GM21423 (cell line): ENCODE measurements around the gene CRNN.

Experiments used
- ATAC-seq: cut with Tn5 transposase; IDR thresholded peaks from one replicate; pipeline ENCODE4 v1.9.1; 2021; ENCODE audit warnings: mild to moderate bottlenecking, moderate library complexity; ENCODE audit not compliant: unreplicated experiment

CRNN gene

GRCh38 chr1:152413909-152414308 is at the start of gene CRNN:
CRNN (minus strand) TSS chr1:152414263; CDS start chr1:152412233, 2,030 bp downstream.
- ATAC-seq, result no peak

DNA sequence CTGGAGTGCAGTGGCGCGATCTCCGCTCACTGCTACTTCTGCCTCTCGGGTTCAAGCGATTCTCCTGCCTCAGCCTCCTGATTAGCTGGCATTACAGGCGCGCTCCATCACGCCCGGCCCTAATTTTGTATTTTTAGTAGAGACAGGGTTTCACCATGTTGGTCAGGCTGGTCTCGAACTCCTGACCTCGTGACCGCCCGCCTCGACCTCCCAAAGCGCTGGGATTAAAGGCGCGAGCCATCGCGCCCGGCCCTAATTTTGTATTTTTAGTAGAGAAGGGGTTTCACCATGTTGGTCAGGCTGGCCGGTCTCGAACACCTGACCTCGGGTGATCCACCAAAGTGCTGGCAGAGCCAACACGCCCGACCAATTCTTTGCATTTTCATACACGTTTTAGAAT is 48.6 kb upstream of the CRNN start:
- no peak for ATAC-seq

DNA sequence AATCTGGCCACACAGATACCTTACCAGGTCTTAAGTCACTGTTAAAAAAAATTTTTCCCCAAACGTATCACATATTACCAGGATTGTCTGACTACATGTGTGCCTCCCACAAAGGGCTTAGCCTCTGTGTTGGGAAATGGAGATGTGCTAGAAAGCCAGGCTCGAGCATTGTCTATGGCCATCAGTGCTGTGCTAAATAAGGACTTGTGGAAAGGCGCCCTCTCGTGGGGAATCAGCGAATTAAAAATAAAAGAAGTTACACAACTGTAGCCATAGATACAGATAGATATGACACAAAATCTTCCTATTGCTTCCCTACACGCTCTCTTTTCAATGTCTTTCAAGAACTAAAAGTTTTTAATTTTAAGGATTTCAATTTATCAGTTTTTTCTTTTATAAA is 47.5 kb upstream of the CRNN start:
- ATAC-seq, result no peak

DNA sequence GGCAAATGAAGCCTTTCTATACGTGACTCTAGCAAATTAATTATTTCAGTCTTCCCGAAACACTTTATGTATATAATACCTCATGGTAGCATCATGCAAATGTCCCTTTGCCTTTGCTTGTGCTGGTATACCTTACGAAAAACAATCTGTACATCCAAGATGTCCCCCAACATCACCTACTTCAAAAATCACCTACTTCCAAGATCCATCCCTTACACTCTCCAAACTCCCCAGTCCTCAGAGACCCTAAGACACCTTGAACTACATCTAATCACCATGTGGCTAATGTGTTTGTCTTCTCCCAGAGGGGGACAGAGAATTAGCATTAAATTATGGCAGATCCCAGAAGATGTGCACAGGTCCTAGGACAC is 46.5 kb upstream of the CRNN start:
- ATAC-seq, result no peak

DNA sequence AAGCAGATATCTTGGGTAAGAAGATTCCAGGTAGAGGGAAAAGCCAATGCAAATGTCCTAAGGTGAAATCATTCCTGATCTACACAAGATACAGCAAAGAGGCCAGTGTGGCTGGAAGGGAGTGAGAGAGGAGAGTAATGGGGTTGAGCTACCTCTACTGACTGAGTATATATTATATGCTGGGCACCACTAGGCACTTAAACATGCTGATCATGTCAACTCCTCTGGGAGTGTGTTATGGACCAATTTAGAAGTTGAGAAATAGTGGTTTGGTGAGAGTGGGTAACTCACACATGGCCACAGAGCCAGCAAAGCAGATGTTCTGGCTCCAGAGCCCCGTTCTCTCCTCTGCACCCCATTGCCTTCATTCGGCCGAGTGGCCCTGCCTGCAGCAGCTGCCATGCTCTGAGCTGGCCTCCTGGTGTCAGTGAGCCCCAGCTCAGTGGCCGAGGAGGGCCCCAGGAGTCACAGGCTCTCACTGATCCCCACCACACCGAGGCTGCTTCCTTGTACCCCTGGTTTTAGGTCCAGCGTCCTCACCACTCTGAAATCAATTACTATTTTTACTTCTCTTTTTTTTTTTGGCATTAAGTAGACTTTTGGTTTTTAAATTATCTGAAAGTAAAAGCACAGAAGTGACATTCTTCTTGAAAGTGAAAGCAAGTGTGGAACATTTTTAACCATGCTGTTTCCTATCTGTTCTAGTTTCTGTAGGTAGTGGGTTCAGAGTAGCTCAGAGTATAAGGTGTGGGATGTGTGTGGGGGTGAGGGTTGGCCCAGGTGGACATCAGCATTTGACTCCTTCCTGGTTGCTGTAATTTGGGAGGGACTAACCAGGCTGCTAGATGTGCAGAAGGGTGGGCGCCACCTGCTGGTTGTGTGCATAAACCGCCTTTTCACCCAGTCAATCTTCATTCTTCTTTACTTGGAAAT is 45.8 kb upstream of the CRNN start:
- ATAC-seq, result peak; percentile 91

GRCh38 chr1:152458384-152459185 is 44.5 kb upstream of the CRNN start:
- ATAC-seq, result no peak

DNA sequence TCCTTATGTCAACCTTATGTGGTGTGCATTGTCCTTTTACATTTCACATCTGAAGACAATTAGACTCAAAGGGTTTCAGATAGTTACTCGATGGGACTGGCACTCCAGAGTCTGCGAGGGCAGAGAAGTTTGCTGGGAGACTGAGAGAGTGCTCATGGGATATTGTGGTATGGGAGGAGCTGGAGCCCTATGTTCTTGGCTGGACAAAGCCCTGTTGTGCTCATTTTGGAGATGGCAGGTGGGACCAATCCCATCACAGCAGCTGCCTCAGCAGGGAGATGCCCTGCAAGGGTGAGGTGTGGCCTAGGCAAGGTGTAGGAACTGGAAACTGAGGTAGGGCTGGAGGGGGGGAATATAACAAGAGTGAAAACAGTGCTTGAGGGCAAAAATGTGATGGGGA is 43.5 kb upstream of the CRNN start:
- ATAC-seq, result no peak

GRCh38 chr1:152457071-152457470 is 43.0 kb upstream of the CRNN start:
- ATAC-seq, result no peak

DNA sequence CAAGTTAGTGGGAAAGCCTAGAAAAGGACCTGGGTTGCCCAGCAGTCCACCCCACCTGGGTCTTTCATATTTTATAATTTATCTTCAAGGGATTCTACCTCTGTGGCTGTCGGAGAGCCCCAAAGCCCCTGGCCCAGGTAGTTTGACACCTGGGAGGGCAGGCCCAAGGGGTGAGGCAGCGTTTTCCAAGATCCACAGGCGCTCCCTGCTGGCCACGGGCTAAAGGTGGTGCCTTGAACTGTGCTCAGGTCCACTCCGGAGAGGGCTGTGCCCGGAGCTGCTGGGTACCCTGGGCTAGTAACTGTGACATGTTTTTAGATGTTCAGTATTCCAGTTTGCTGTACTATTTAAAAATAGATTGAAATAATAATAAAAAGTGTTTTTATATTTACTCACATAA is 37.2 kb upstream of the CRNN start:
- no peak for ATAC-seq

DNA sequence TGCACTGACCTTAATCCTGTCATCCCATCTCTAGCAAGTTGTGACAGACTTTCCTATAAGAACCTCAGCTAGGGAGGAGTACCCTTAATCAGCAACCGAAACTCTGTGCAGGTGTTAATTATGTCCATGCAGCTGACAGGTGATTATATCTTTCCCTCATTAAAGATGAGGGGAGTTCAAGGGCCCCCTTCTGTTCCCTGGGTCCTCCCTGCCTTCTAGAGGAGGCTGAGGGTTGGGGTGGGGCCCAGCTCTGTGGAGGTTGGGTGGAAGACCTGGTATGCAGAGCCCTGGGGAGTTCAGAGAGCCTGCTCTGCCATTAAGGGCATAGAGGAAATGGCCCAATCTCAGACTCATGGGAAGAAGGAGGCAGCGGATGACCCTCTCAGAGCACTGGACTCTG is 35.6 kb upstream of the CRNN start:
- no peak for ATAC-seq

- ATAC-seq, result no peak
Observed at GRCh38 chr1:152448496-152448895, 34.4 kb upstream of the CRNN start.

- ATAC-seq, result no peak
Observed at GRCh38 chr1:152448095-152448494, 34.0 kb upstream of the CRNN start.

DNA sequence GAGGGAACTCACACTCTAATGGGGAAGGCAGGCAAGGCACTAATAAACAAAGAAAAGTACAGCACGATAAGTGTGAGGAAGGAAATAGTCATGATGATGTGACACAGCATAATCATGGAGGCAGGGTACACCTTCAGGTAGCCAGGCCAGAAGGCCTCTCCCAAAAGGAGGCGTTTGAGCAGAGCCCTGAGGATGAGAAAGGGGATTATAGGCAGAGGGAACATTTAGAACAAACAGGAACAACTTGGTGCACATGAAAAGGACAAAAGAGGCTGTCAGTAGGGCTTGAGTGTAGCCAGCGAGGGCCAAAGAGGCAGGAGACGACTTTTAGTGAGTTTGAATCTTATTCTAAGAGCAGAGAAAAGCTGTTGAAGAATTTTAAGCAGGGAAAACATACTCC is 33.4 kb upstream of the CRNN start:
- ATAC-seq, result no peak

GRCh38 chr1:152444045-152444444 is 30.0 kb upstream of the CRNN start:
- ATAC-seq, result no peak

DNA sequence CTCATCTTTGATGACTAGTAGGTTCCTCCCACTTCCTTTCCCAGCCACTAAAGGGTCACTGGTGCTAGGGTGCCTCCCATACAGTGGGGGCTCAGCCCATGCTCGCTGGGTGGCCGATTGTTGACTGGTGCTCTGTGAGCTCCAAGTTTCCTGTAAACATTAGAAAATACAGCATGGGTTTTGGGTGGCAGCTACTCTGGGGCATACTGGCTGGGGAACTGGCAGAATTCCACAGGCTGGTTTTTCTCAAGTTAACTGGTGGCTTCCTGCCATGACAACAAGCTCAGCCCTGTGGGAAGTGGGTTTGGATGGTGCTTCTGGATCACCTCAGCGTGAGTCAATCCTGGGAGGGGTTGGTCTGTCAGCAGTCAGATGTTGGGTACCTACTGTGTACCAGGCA is 28.7 kb upstream of the CRNN start:
- ATAC-seq, result no peak

- ATAC-seq, result no peak
Observed at GRCh38 chr1:152442301-152442700, 28.2 kb upstream of the CRNN start.

GRCh38 chr1:152441756-152442155 is 27.7 kb upstream of the CRNN start:
- no peak for ATAC-seq

DNA sequence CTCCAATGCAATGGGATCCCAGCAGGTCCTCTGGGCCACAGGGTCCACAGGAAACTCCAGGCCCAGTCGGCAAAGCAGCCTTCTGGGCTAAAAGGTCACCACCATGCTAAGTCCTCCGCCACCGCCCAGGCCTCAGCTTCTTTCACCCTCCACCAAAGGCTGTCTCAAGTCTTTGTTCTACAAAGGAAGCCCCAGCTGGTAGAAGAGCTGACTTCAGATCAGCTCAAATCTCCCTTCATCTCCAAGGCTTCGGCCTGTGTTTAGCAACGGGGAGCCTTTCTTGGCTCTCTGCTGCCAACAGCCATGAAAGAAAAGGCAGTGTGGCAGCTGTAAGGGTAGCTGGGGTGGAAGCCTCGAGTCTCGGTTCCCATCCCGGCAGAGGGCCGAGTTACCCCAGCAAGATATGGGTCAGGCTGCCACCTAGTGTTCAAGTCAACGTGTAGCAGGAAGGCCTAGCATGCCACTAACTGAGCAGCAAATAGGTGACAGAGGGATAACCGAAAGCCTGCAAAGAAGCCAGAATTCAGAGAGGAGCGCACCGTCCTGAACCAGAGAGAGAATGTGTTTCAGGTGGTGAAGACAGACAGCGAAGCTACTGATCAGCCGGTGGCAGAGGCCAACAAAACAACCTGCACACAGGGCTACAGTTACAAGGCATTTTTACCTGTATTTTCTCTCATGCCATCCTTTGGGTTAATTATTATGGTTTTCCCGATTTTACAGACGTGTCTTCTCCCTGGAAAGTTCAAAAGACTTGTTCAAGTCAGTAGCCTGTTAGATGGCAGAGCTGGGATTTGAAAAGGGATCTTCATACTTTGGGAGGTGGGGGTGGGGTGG is 26.8 kb upstream of the CRNN start:
- peak; percentile 83 for ATAC-seq

DNA sequence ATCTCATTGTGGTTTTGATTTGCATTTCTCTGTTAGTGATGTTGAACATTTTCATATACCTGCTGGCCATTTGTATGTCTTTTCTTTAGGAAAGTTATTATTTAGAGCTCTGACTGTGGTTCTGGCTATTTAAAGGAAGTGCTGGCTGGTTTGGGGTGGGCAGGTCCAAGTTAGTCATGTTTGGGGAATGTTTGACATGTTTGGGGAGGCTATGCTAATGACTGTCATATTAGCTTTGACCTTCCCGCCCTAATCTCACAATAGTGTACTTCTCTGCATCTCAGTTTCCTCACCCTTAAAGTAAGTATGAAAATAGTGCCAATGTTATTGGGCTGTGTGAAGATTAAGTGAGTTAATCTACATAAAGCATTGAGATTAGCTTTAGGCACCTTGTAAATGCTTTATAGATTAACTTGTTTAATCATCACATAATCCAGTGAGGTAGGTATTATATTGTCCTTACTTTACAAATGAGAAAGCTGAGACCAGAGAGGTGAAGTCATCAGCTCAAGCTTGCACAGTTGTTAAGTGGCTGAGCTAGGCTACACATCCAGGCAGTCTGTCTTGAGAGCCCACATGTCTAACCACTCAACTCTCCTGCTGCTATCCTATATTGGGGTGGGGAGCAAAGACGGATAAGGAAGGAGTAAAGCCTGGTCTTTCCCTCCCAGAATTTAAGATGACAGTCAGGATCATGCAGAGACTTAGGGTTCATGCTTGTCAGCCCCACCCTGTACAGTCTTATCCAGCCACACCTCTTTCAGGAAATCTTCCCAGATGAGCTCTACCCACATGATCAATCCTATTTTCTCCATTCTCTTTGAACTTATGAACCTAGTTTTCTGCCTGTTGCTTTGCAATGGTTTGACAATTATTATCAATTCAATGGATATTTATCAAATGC is 22.8 kb upstream of the CRNN start:
- ATAC-seq, result no peak

GRCh38 chr1:152427458-152427857 is 13.4 kb upstream of the CRNN start:
- ATAC-seq, result no peak
